GM10847 (cell line): Measurements from ENCODE around the gene VSIR.

Experiments used
- POLR2A ChIP-seq: IDR thresholded peaks from 2 replicates; pipeline ENCODE4 v1.6.1; 2011; ENCODE audit not compliant: insufficient read length; ENCODE audit errors: extremely low read depth

Gene VSIR

GRCh38 chr10:71741671-71742070 lies 31.6 kb downstream of the VSIR start:
- no peak for TF ChIP-seq POLR2A

- no peak for TF ChIP-seq POLR2A
These were observed 32.3 kb downstream of the VSIR start for GRCh38 chr10:71741029-71741428.

GRCh38 chr10:71740069-71740653 lies 33.2 kb downstream of the VSIR start:
- no peak for TF ChIP-seq POLR2A

- no peak for TF ChIP-seq POLR2A
These were observed 33.9 kb downstream of the VSIR start for GRCh38 chr10:71739358-71739900.

- no peak for TF ChIP-seq POLR2A
These were observed 35.5 kb downstream of the VSIR start for GRCh38 chr10:71737834-71738197.

GRCh38 chr10:71737001-71737833 lies 36.1 kb downstream of the VSIR start:
- no peak for TF ChIP-seq POLR2A

- no peak for TF ChIP-seq POLR2A
These were observed 36.8 kb downstream of the VSIR start for GRCh38 chr10:71736570-71736952.

- no peak for TF ChIP-seq POLR2A
These were observed 37.4 kb downstream of the VSIR start for GRCh38 chr10:71735709-71736569.

GRCh38 chr10:71734797-71735196 lies 38.5 kb downstream of the VSIR start:
- no peak for TF ChIP-seq POLR2A

GRCh38 chr10:71731791-71732190 lies 41.5 kb downstream of the VSIR start:
- no peak for TF ChIP-seq POLR2A

- TF ChIP-seq POLR2A = no peak
These were observed 44.1 kb downstream of the VSIR start for GRCh38 chr10:71729161-71729636.

GRCh38 chr10:71727738-71728737 lies 45.3 kb downstream of the VSIR start:
- TF ChIP-seq POLR2A = peak; percentile 22

GRCh38 chr10:71727105-71727737 lies 46.1 kb downstream of the VSIR start:
- no peak for TF ChIP-seq POLR2A
